BLaER1 treated with 17β-estradiol and CSF1 and Interleukin-3, amounts not matched to agents 10 nM and 100 nM (cell line): ENCODE data around the gene TSPAN12.
A peak's percentile ranks its signal among the peaks of the same experiment; 100 is the strongest.

Experiments
- H3K27ac ChIP-seq, 11 experiments: shearing (Covaris generic); formaldehyde crosslinking; 2 replicates each; pipeline ENCODE4 v1.8.1; 2022
- H3K27me3 ChIP-seq, 11 experiments: shearing (Covaris generic); formaldehyde crosslinking; 2 replicates each; pipeline ENCODE4 v1.8.1; 2022
- H3K36me3 ChIP-seq, 11 experiments: shearing (Covaris generic); formaldehyde crosslinking; 2 replicates each; pipeline ENCODE4 v1.8.1; 2022
- H3K4me1 ChIP-seq, 10 experiments: shearing (Covaris generic); formaldehyde crosslinking; 2 replicates each; pipeline ENCODE4 v1.8.1; 2022
- H3K4me2 ChIP-seq, 11 experiments: shearing (Covaris generic); formaldehyde crosslinking; 2 replicates each; pipeline ENCODE4 v1.8.1; 2022
- H3K4me3 ChIP-seq, 10 experiments: shearing (Covaris generic); formaldehyde crosslinking; 2 replicates each; pipeline ENCODE4 v1.8.1; 2022
- H3K9ac ChIP-seq, 11 experiments: shearing (Covaris generic); formaldehyde crosslinking; 2 replicates each; pipeline ENCODE4 v1.8.1; 2022
- H3K9me3 ChIP-seq, 11 experiments: shearing (Covaris generic); formaldehyde crosslinking; replicated peaks in 1 of 11; 2 replicates each; pipeline ENCODE4 v1.8.1; 2022
- H4K20me1 ChIP-seq, 11 experiments: shearing (Covaris generic); formaldehyde crosslinking; 2 replicates each; pipeline ENCODE4 v1.8.1; 2022
- Cebpa-rat ChIP-seq, 11 experiments: shearing (Covaris generic); IDR thresholded peaks; 2 replicates each; pipeline ENCODE4 v1.8.1; 2022

TSPAN12 gene

DNA sequence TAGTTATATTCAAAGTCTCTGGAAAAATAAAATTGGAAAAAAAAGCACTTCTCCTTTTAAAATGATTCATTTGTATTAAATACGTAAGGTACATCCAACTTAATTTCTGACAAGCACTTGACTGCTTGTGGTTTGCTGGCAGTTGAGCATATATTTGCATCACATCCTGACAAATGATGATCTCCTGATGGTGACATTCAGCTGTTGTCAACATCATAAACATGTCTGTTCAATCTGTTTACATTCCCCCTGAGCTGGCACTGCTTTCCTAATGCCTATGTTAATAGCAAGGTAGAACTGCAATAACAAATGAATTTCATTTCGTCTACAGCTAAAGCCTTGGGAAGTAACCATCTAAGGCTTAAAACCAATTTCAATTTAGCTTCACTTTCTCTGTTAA lies 24.4 kb downstream of the TSPAN12 start:
- no peaks in the 10 kb centered on the region for H4K20me1 ChIP-seq
- no peaks in the 10 kb centered on the region for H3K27me3 ChIP-seq
- H3K4me1 ChIP-seq: peaks cover 0 to 19% (median 9%) of the 10 kb centered on the region in 10 experiments; a peak in 11 of 20 replicates
- H3K9me3 ChIP-seq: peaks cover 0 to 15% (median 5%) of the 10 kb centered on the region in 11 experiments; a peak in 8 of 22 replicates
- H3K9ac ChIP-seq: no peak overlapping the region
- TF ChIP-seq Cebpa-rat (IDR thresholded peaks at IDR 0.05): no peak
- H3K4me3 ChIP-seq: no peak overlapping the region
- no peak overlapping the region for H3K27ac ChIP-seq
- no peaks in the 10 kb centered on the region for H3K36me3 ChIP-seq
- peak overlapping the region in 6 of 11 experiments; percentile 28 to 46 (median 32); a peak in 7 of 22 replicates for H3K4me2 ChIP-seq

- peaks cover 0 to 12% (median 5%) of the 10 kb centered on the region in 10 experiments; a peak in 6 of 20 replicates for H3K4me1 ChIP-seq
- no peaks in the 10 kb centered on the region for H4K20me1 ChIP-seq
- no peaks in the 10 kb centered on the region for H3K27me3 ChIP-seq
- H3K4me3 ChIP-seq: no peak overlapping the region
- H3K27ac ChIP-seq: no peak overlapping the region
- no peaks in the 10 kb centered on the region for H3K36me3 ChIP-seq
- no peak overlapping the region for H3K9ac ChIP-seq
- no peak for TF ChIP-seq Cebpa-rat (IDR thresholded peaks at IDR 0.05)
- H3K4me2 ChIP-seq: no peak overlapping the region
- peaks cover 0 to 15% (median 5%) of the 10 kb centered on the region in 11 experiments; a peak in 8 of 22 replicates for H3K9me3 ChIP-seq
Measured at GRCh38 chr7:120832803-120833202, 25.1 kb downstream of the TSPAN12 start.

DNA sequence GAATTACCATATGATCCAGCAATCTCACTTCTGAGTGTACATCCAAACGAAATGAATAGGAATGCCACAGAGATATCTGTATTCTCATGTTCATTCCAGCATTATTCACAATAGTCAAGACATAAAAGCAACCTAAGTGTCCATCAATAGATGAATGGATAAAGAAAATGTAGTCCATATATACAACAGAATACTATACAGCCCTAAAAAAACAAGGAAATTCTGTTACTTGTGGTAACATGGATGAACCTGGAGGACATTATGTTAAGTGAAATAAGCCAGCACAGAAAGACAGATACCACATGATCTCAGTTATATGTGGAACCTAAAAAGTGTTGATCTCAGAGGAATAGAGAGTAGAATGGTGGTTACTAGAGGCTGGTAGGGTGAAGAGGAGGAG lies 26.7 kb downstream of the TSPAN12 start:
- TF ChIP-seq Cebpa-rat (IDR thresholded peaks at IDR 0.05): no peak
- H3K27ac ChIP-seq: no peak overlapping the region

GRCh38 chr7:120829487-120829886 lies 28.5 kb downstream of the TSPAN12 start:
- Histone ChIP-seq H3K4me2 (no peak overlapping the region), H3K36me3 (no peaks in the 10 kb centered on the region), H4K20me1 (no peaks in the 10 kb centered on the region), H3K27ac (no peak overlapping the region), H3K4me1 (peaks cover 0 to 12% (median 4%) of the 10 kb centered on the region in 10 experiments; a peak in 6 of 20 replicates), H3K9me3 (peaks cover 0 to 15% (median 5%) of the 10 kb centered on the region in 11 experiments; a peak in 8 of 22 replicates), H3K4me3 (no peak overlapping the region), H3K27me3 (no peaks in the 10 kb centered on the region), H3K9ac (no peak overlapping the region)
- TF ChIP-seq Cebpa-rat (IDR thresholded peaks at IDR 0.05): no peak

More for the DNA sequence above, 26.7 kb downstream of the TSPAN12 start:
- Histone ChIP-seq H3K9ac (no peak overlapping the region), H3K4me1 (peaks cover 0 to 12% (median 4%) of the 10 kb centered on the region in 10 experiments; a peak in 6 of 20 replicates), H3K36me3 (no peaks in the 10 kb centered on the region), H3K9me3 (peaks cover 0 to 15% (median 5%) of the 10 kb centered on the region in 11 experiments; a peak in 8 of 22 replicates), H4K20me1 (no peaks in the 10 kb centered on the region), H3K27me3 (no peaks in the 10 kb centered on the region), H3K4me2 (no peak overlapping the region), H3K4me3 (no peak overlapping the region)

DNA sequence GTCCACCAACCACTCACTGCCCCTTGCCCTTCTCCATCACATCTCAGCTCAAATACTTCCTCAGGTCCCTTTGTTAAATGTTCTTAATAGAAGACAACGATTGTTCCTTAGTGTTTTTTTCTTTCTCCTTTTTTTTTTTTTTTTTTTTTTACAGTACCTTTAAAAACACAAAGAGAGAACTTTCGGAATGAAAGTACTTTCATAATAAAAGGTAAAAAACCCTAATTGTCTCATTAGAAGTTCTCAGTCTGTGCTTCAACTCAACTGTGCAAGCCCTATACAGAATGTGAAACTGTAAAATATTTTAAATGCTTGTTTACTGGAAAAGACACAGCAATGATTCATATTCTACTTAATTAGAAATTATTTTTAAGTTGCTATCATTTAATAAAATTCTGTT lies 29.4 kb downstream of the TSPAN12 start:
- no peak overlapping the region for H3K4me3 ChIP-seq
- H3K9me3 ChIP-seq: peaks cover 0 to 15% (median 5%) of the 10 kb centered on the region in 11 experiments; a peak in 8 of 22 replicates
- no peaks in the 10 kb centered on the region for H3K27me3 ChIP-seq

GRCh38 chr7:120827371-120828118 lies 30.4 kb downstream of the TSPAN12 start:
- no peaks in the 10 kb centered on the region; a peak in 2 of 20 replicates for H3K4me1 ChIP-seq
- H3K9ac ChIP-seq: no peak overlapping the region
- peaks cover 0 to 15% (median 5%) of the 10 kb centered on the region in 11 experiments; a peak in 8 of 22 replicates for H3K9me3 ChIP-seq
- no peak for TF ChIP-seq Cebpa-rat (IDR thresholded peaks at IDR 0.05)
- H3K27ac ChIP-seq: no peak overlapping the region
- H3K27me3 ChIP-seq: no peaks in the 10 kb centered on the region
- H4K20me1 ChIP-seq: no peaks in the 10 kb centered on the region
- no peaks in the 10 kb centered on the region for H3K36me3 ChIP-seq
- H3K4me3 ChIP-seq: no peak overlapping the region
- no peak overlapping the region for H3K4me2 ChIP-seq

More for the DNA sequence above, 29.4 kb downstream of the TSPAN12 start:
- Histone ChIP-seq H3K4me1 (peaks cover 0 to 8% (median 1%) of the 10 kb centered on the region in 10 experiments; a peak in 6 of 20 replicates), H3K27ac (no peak overlapping the region), H3K36me3 (no peaks in the 10 kb centered on the region), H4K20me1 (no peaks in the 10 kb centered on the region), H3K4me2 (no peak overlapping the region), H3K9ac (no peak overlapping the region)
- TF ChIP-seq Cebpa-rat (IDR thresholded peaks at IDR 0.05): no peak

- Histone ChIP-seq H3K9ac (no peak overlapping the region), H3K4me1 (no peaks in the 10 kb centered on the region), H4K20me1 (no peaks in the 10 kb centered on the region), H3K27me3 (no peaks in the 10 kb centered on the region), H3K4me3 (no peak overlapping the region), H3K9me3 (peaks cover 0 to 8% (median 5%) of the 10 kb centered on the region in 11 experiments; a peak in 8 of 22 replicates), H3K4me2 (no peak overlapping the region), H3K36me3 (no peaks in the 10 kb centered on the region), H3K27ac (no peak overlapping the region)
- TF ChIP-seq Cebpa-rat (IDR thresholded peaks at IDR 0.05): no peak
Measured at GRCh38 chr7:120825576-120825975, 32.4 kb downstream of the TSPAN12 start.

GRCh38 chr7:120825152-120825551 lies 32.8 kb downstream of the TSPAN12 start:
- Histone ChIP-seq H3K9me3 (peaks cover 0 to 4% (median under 1%) of the 10 kb centered on the region in 11 experiments; a peak in 7 of 22 replicates), H3K4me3 (no peak overlapping the region), H3K27me3 (no peaks in the 10 kb centered on the region), H3K9ac (no peak overlapping the region), H3K36me3 (no peaks in the 10 kb centered on the region), H3K27ac (no peak overlapping the region), H4K20me1 (no peaks in the 10 kb centered on the region), H3K4me2 (no peak overlapping the region), H3K4me1 (no peaks in the 10 kb centered on the region)
- TF ChIP-seq Cebpa-rat (IDR thresholded peaks at IDR 0.05): no peak

DNA sequence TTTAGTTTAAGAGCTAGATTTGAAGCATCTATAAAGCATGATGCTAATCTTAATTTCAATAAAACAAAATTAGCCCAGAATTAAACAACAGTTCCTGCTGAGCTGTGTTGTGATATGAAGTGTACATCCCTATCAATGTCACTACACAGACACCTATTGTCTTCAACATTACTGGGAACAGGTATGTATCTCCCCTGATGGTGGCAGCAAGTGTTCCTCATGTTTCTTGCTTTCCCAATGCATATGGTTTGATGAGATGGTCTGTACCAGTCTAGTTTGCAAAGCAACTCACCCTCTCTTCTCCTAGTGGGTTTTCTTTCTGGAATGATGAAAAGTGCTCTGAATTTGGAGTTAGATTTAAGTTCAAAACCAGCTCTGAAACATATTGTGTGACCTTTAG lies 38.1 kb downstream of the TSPAN12 start:
- Histone ChIP-seq H4K20me1 (no peaks in the 10 kb centered on the region), H3K4me3 (no peak overlapping the region), H3K27ac (no peak overlapping the region), H3K9me3 (no peaks in the 10 kb centered on the region), H3K9ac (no peak overlapping the region), H3K27me3 (no peaks in the 10 kb centered on the region), H3K4me1 (no peaks in the 10 kb centered on the region), H3K4me2 (no peak overlapping the region), H3K36me3 (no peaks in the 10 kb centered on the region)
- TF ChIP-seq Cebpa-rat (IDR thresholded peaks at IDR 0.05): no peak
